Panc1 (cell line): Measurements from ENCODE around the gene CLEC18C. TPM values are rescaled to one million over a fixed set of nuclear protein-coding genes. Genes with fewer than 3 reads are reported as not detected.

Experiments
- ATAC-seq: fragments of 200-7000 bp; cut with Tn5 transposase; 2 replicates; pipeline ENCODE4 v1.9.1; 2020; ENCODE audit warnings: mild to moderate bottlenecking, moderate library complexity
- BruUV-seq: library from RNA; stranded (reverse); fragments of 400-500 nt; replicated peaks from 2 replicates; lab custom pipeline; 2021; lab: Mats Ljungman, UMichigan
- CTCF ChIA-PET: fragments of 300-600 bp; sonication (Branson Sonifier 250); formaldehyde crosslinking; loops from one replicate; lab custom pipeline; 2022; ENCODE audit warnings: antibody characterized with exemption; lab: Charles Lee
- POLR2A ChIA-PET: fragments of 300-600 bp; sonication (Branson Sonifier 250); formaldehyde crosslinking; loops from one replicate; lab custom pipeline; 2022; ENCODE audit warnings: antibody characterized with exemption; lab: Charles Lee
- DNase-seq: peaks from one replicate; pipeline ENCODE4 v3.0.0-alpha.2; 2010; ENCODE audit warnings: low read depth, low spot score
- H3K27ac ChIP-seq: 2 replicates; pipeline ENCODE4 v1.5.1; 2011; ENCODE audit warnings: mild to moderate bottlenecking, low read length, inconsistent platforms
- H3K27me3 ChIP-seq: fragments of 200-500 bp; sonication (Bioruptor generic); 2 replicates; pipeline ENCODE4 v1.6.0; 2014; ENCODE audit warnings: low read length, inconsistent platforms; ENCODE audit not compliant: control insufficient read depth, insufficient read depth
- H3K36me3 ChIP-seq: fragments of 200-500 bp; sonication (Bioruptor generic); 2 replicates; pipeline ENCODE4 v1.5.1; 2014; ENCODE audit warnings: inconsistent platforms, mild to moderate bottlenecking, low read length, moderate library complexity; ENCODE audit not compliant: control insufficient read depth, insufficient read depth
- H3K4me1 ChIP-seq: 2 replicates; pipeline ENCODE4 v1.5.1; 2011; ENCODE audit warnings: inconsistent platforms, mild to moderate bottlenecking, low read length, moderate library complexity; ENCODE audit not compliant: control insufficient read depth, insufficient read depth
- H3K4me3 ChIP-seq, 2 experiments: 2 replicates each; pipeline ENCODE4 v1.5.1; 2011 to 2012; ENCODE audit warnings: low read depth in 2 of 2, low read length in 2 of 2, mild to moderate bottlenecking in 2 of 2, inconsistent platforms in 1 of 2, moderate library complexity in 1 of 2
- H3K9me3 ChIP-seq: fragments of 200-500 bp; sonication (Bioruptor generic); 2 replicates; pipeline ENCODE4 v1.5.1; 2014; ENCODE audit warnings: low read depth, mild to moderate bottlenecking, inconsistent platforms, low read length, moderate library complexity; ENCODE audit not compliant: control insufficient read depth, insufficient read depth
- POLR2AphosphoS5 ChIP-seq: IDR thresholded peaks from 2 replicates; pipeline ENCODE4 v1.6.1; 2012; ENCODE audit warnings: mild to moderate bottlenecking, low read depth, low read length, moderate library complexity
- SIN3A ChIP-seq: IDR thresholded peaks from 2 replicates; pipeline ENCODE4 v1.6.1; 2012; ENCODE audit warnings: low read depth, mild to moderate bottlenecking, low read length, moderate library complexity, borderline replicate concordance; ENCODE audit not compliant: insufficient read depth
- TCF7L2 ChIP-seq: IDR thresholded peaks from 2 replicates; pipeline ENCODE4 v1.6.1; 2011; ENCODE audit warnings: mild to moderate bottlenecking, low read depth, low read length, inconsistent platforms
- in situ Hi-C: cut with HindIII; loops from 2 replicates; pipeline ENCODE4 v1.10.0; 2016; ENCODE audit warnings: low sequenced_read_pairs, low pct_unique_long_range_greater_than_20kb
- intact Hi-C: fragments of 100-400 bp; cut with micrococcal nuclease; formaldehyde crosslinking; loops from one replicate; pipeline ENCODE4 v1.10.0; 2022; ENCODE audit not compliant: unreplicated experiment
- total RNA-seq: library from RNA; stranded (reverse); gene quantifications from one replicate; pipeline ENCODE4 v1.2.1, GENCODE V29; 2021; ENCODE audit not compliant: unreplicated experiment
- TF ChIP-seq, protein P1 (sequence below): fragments of 450-650 bp; IDR thresholded peaks from 2 replicates; pipeline ENCODE4 v1.5.1; 2017; ENCODE audit warnings: mild to moderate bottlenecking
- TF ChIP-seq, protein P2 (sequence below), 2 experiments: IDR thresholded peaks; 2 replicates each; pipeline ENCODE4 v1.6.1; 2011 to 2012; ENCODE audit warnings: low read depth in 2 of 2, control low read depth in 1 of 2, low read length in 1 of 2, mild to moderate bottlenecking in 1 of 2, moderate library complexity in 1 of 2; ENCODE audit not compliant: insufficient read depth in 1 of 2

The CLEC18C gene
- total RNA-seq, 1 experiment from 2014 or later = not detected

DNA sequence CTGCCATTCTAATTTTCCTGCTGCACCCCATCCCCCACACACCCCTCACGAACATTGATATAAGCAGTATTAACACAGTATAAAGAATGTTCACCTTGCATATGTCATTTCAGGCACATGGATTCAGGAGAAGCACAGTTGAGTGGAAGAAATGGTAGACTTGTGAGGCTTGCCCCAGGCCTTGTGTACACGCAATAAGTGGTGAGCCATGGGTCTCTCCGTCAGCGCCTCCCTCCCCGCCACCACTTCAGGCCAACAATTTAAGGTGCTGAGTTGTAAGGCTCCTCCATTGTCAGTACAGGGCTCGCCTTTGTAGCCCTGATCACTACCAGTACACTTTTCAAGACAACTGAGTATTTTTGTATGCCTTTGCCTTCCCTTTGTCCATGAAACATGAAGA lies 12.2 kb upstream of the CLEC18C start:
- Histone ChIP-seq H3K4me3 (no peak overlapping the region), H3K36me3 (peaks cover 8% of the 10 kb centered on the region), H3K4me1 (no peaks in the 10 kb centered on the region; the same call in 1 of the 2 replicates), H3K27me3 (no peaks in the 10 kb centered on the region), H3K27ac (no peak overlapping the region), H3K9me3 (no peaks in the 10 kb centered on the region)
- DNase-seq = no peak
- ChIA-PET POLR2A (no interaction called here), CTCF (no interaction called here)
- in situ Hi-C loops = no loop called here
- TF ChIP-seq POLR2AphosphoS5 (no peak), TCF7L2 (no peak), SIN3A (no peak)
- TF ChIP-seq, protein P1, sequence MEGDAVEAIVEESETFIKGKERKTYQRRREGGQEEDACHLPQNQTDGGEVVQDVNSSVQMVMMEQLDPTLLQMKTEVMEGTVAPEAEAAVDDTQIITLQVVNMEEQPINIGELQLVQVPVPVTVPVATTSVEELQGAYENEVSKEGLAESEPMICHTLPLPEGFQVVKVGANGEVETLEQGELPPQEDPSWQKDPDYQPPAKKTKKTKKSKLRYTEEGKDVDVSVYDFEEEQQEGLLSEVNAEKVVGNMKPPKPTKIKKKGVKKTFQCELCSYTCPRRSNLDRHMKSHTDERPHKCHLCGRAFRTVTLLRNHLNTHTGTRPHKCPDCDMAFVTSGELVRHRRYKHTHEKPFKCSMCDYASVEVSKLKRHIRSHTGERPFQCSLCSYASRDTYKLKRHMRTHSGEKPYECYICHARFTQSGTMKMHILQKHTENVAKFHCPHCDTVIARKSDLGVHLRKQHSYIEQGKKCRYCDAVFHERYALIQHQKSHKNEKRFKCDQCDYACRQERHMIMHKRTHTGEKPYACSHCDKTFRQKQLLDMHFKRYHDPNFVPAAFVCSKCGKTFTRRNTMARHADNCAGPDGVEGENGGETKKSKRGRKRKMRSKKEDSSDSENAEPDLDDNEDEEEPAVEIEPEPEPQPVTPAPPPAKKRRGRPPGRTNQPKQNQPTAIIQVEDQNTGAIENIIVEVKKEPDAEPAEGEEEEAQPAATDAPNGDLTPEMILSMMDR = no peak
- TF ChIP-seq, protein P2, sequence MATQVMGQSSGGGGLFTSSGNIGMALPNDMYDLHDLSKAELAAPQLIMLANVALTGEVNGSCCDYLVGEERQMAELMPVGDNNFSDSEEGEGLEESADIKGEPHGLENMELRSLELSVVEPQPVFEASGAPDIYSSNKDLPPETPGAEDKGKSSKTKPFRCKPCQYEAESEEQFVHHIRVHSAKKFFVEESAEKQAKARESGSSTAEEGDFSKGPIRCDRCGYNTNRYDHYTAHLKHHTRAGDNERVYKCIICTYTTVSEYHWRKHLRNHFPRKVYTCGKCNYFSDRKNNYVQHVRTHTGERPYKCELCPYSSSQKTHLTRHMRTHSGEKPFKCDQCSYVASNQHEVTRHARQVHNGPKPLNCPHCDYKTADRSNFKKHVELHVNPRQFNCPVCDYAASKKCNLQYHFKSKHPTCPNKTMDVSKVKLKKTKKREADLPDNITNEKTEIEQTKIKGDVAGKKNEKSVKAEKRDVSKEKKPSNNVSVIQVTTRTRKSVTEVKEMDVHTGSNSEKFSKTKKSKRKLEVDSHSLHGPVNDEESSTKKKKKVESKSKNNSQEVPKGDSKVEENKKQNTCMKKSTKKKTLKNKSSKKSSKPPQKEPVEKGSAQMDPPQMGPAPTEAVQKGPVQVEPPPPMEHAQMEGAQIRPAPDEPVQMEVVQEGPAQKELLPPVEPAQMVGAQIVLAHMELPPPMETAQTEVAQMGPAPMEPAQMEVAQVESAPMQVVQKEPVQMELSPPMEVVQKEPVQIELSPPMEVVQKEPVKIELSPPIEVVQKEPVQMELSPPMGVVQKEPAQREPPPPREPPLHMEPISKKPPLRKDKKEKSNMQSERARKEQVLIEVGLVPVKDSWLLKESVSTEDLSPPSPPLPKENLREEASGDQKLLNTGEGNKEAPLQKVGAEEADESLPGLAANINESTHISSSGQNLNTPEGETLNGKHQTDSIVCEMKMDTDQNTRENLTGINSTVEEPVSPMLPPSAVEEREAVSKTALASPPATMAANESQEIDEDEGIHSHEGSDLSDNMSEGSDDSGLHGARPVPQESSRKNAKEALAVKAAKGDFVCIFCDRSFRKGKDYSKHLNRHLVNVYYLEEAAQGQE (IDR thresholded peaks at IDR 0.05; ENCODE audit: insufficient read depth in 1 of 2, low read depth in 2 of 2, low read length in 1 of 2) = no peak
- intact Hi-C loops = no loop called here
- BruUV-seq = no TSS peak
- no peak for ATAC-seq

DNA sequence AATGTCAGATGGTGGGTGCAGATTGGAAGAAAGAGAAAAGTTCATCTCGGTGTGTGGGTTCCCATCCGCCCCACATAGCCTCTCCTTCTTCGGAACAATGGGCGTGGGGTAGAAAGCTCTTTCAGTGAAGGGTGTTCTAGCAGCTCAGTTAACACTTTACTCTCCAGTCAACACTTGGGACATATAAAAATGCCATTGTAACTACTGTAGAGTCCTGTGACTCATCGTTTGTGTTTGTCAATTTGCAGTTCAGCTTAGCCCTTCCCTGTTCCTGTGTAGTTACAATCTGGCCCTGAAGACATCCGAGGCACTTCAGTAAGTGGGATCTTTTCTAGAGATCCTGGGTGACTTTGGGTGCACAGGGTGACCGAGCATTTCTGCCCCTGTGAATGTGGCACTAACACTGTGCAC lies 11.5 kb upstream of the CLEC18C start:
- POLR2A ChIA-PET = interaction anchor here (0.5 kb wide), 1 partner anchor 440 kb away, joined by 3 read pairs; no protein-coding TSS in a partner anchor
- no TSS peak for BruUV-seq
- in situ Hi-C loops = no loop called here
- DNase-seq = peak; percentile 22
- no peak overlapping the region for H3K27ac ChIP-seq
- H3K4me1 ChIP-seq = no peaks in the 10 kb centered on the region; the same call in 1 of the 2 replicates
- H3K9me3 ChIP-seq = no peaks in the 10 kb centered on the region
- peak; percentile 58 for ATAC-seq
- no peak for TF ChIP-seq SIN3A
- TF ChIP-seq, protein P1 = no peak
- TF ChIP-seq TCF7L2 = no peak
- no peak for TF ChIP-seq POLR2AphosphoS5
- TF ChIP-seq, protein P2 (IDR thresholded peaks at IDR 0.05; ENCODE audit: insufficient read depth in 1 of 2, low read depth in 2 of 2, low read length in 1 of 2) = no peak
- intact Hi-C loops = no loop called here
- H3K4me3 ChIP-seq = no peak overlapping the region
- peaks cover 2% of the 10 kb centered on the region for H3K36me3 ChIP-seq
- no peaks in the 10 kb centered on the region for H3K27me3 ChIP-seq
- CTCF ChIA-PET = interaction anchor here (0.6 kb wide), 1 partner anchor 1378 kb away, joined by 3 read pairs; no protein-coding TSS in a partner anchor
